ENCODE data around the gene YWHAE.
"Not testable (repeated sequence)": the region's sequence is repeated elsewhere in the genome, so short reads cannot be mapped to it uniquely, and the experiment has no call there.

The YWHAE gene

DNA sequence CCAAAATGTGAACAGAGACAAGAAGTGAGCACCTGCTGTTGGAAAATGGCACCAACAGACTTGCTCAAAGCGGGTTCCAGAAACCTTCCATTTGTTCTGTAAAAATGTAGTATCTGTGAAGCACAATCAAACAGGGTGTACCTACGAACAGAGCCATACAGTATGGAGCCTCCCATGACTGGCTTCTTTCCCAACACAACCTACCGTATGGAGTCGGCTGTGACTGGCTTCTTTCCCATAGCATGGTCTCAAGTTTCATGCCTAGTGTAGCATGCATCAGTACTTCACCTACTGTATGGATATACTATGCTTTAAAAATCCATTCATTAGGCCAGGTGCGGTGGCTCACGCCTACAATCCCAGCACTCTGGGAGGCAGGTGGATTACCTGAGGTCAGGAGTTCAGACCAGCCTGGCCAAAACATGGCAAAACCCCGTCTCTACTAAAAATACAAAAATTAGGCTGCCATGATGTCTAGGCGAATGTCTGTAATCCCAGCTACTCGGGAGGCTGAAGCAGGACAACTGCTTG lies 26.2 kb downstream of the YWHAE start:
- DNase-seq: no peak

DNA sequence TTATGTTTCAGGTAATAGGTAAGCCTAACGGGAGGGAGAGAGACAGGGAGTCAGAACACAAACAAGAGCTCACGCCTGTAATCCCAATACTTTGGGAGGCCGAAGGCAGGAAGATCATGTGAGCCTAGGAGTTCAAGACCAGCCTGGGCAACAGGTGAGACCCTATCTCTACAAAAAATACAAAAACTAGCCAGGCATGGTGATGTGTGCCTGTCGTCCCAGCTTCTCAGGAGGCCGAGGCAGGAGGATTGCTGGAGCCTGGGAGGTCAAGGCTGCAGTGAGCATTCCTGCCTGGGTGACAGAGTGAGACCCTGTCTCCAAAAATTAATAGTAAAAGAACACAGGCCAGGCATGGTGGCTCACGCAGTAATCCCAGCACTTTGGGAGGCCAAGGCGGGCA lies 27.4 kb downstream of the YWHAE start:
- no peak for DNase-seq

- no peak for DNase-seq
Observed at GRCh38 chr17:1371893-1372590, 28.0 kb downstream of the YWHAE start.

DNA sequence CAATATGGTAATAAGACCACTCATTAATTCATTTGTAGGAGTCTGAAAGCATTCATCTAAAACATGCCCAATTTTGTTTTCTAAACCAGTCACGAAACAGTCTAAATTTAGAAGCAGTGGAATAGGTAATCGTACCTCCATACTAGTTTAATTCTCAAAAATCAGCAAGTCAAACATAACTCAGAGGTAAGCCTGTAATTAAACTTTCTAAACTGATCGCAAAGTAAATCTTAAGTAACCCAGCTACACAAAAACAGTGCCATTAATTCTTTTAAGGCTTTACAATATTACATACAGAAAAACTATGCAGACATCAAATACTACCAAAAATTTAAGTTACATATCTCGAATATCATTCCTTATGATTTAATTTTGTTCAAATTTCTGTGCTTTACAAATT lies 31.4 kb downstream of the YWHAE start:
- DNase-seq: no peak

DNA sequence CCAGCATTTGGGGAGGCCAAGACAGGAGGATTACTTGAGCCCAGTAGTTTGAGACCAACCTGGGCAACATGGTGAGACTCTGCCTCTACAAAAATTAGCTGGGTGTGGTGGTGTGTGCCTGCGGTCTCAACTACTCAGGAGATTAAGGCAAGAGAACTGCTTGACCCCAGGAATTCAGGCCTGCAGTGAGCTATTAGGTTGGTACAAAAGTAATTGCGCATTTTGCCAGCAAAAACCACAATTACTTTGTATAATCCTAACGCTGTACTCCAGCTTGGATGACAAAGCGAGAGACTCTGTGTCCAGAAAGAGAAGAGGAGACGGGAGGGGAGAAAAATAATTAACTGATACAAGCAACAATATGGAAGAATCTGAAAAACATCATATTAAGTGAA lies 32.7 kb downstream of the YWHAE start:
- no peak for DNase-seq

DNA sequence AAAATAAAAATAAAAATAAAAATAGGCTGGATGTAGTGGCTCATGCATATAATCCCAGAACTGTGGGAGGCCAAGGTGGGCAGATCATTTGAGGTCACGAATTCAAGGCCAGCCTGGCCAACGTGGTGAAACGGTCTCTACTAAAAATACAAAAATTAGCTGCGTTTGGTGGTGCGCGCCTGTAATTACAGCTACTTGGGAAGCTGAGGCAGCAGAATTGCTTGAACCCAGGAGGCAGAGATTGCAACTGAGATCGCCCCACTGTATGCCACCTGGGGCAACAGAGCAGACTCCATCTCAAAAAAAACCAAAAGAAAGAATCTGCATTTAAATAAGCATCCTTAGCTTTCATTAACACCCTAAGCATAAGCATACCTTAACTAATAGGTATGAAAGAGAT lies 33.8 kb downstream of the YWHAE start:
- DNase-seq: no peak

DNA sequence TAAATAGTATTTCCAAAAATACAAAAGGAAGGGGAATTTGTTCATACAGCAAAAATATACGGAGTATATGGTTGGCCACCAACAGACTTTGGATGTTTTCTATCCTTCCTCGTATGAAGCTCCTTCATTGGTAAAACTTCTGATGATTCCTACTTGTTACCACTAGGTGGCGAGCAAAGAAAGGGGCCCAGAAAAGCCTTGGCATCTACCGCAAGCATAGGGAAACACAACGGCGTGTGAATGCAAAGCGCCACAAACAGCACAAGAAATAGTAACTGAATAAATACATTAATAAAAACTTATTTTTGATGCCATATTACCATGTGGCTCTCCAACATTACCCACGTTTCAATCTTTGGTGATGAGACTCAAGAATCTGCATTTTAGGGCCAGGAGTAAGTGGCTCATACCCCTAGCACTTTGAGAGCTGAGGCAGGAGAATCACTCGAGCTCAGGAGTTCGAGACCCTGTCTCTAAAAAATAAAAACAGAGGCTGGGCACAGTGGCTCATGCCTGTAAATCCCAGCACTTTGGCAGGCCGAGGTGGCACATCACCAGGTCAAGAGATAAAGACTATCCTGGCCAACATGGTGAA lies 34.5 kb downstream of the YWHAE start:
- peak; percentile 90 for DNase-seq

GRCh38 chr17:1362964-1363363 lies 37.1 kb downstream of the YWHAE start:
- no peak for DNase-seq

DNA sequence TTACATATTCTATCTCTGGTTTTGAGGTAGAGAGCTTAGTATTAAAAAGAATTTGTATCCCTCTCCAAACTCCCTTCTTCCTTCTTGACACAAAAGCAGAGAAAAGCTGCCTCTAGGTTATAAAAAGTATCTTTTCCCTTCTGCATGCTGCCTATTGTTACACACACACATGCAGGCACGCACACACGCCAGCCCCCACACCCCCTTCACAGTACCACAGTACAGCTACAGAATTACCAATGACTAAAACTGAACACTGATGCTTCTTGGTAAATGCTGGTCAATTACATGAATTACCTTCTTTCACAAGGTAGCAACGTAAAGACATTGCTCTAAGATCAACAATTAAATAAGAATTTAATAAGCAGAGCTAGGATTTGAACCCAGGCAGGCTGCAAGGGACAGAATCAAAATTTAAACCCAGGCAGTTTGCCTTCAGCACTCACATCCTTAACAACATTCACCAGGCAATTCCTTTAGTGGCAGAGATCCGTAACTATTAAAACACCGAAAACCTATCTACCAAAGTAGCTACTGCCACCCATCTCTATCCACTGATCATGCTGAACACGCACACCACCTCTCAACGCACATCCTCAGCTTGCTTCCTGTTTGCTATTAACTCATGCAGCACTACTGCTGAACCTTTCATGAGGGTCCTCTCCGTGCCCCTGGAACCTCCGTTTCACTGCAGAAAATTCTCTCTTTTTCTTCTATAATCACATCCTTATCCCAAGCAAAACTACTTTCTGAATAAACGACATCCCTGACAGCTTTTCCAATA lies 37.8 kb downstream of the YWHAE start:
- DNase-seq: no peak

DNA sequence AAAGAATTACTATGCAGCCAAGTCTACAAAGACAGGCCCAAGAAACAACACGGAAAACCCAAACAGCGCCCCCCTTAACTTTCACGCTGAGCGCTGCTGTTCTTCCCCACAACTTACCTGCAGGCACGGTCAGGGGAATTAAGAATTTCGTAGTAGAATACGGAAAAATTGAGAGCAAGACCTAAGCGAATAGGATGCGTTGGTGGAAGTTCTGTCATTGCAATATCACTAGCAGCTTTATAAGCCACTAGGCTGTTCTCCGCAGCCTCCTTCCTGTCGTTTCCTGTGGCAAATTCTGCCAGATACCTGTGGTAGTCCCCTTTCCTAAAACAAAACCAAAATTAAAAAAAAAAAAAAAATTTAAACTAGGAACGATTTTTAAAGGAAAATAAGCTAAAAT lies 39.0 kb downstream of the YWHAE start:
- DNase-seq: no peak

DNA sequence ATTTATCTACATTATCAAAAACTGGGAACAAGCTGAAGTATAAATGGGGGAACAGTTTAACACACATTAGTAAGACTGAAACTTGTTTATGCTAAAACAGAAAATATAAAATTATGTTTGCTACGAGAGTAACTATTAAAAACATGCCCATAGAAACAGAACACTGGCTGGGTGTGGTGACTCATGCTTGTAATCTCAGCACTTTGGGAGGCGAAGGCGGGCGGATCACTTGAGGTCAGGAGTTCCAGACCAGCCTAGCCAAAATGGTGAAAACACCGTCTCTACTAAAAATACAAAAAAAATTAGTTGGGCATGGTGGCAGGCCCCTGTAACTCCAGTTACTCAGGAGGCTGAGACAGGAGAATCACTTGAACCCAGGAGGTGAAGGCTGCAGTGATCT lies 39.7 kb downstream of the YWHAE start:
- not testable (repeated sequence) for DNase-seq

- DNase-seq: no peak
Observed at GRCh38 chr17:1354030-1354429, 46.0 kb downstream of the YWHAE start.

DNA sequence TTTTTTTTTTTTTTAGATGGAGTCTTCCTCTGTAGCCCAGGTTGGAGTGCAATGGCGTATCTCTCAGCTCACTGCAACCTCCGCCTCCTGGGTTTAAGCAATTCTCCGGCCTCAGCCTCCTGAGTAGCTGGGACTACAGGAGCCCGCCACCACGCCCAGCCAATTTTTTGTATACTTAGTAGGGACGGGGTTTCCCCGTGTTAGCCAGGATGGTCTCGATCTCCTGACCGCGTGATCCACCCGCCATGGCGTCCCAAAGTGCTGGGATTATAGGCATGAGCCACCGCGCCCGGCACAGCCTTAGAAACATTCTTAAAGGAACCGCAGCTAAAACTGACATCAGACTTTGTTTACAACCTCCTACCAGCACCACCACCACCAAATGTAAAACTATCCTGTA lies 47.5 kb downstream of the YWHAE start:
- not testable (repeated sequence) for DNase-seq

GRCh38 chr17:1351971-1352370 lies 48.1 kb downstream of the YWHAE start:
- DNase-seq: no peak

DNA sequence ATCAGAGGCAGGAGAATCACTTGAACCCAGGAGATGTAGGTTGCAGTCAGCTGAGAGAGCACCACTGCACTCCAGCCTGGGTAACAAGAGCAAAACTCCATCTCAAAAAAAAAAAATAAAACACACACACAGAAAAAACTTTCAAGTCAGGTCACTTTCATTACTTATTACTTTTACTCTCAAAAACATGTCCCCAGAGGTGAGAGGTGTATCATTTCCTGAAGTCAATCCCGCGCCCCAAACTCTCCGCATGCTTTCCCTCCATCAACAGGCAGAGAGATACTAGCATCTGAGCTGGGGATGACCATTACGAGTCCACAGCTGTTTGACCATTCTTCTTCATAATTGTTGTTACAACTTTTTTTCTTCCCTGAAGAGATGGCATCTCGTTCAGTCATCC lies 48.7 kb downstream of the YWHAE start:
- no peak for DNase-seq

DNA sequence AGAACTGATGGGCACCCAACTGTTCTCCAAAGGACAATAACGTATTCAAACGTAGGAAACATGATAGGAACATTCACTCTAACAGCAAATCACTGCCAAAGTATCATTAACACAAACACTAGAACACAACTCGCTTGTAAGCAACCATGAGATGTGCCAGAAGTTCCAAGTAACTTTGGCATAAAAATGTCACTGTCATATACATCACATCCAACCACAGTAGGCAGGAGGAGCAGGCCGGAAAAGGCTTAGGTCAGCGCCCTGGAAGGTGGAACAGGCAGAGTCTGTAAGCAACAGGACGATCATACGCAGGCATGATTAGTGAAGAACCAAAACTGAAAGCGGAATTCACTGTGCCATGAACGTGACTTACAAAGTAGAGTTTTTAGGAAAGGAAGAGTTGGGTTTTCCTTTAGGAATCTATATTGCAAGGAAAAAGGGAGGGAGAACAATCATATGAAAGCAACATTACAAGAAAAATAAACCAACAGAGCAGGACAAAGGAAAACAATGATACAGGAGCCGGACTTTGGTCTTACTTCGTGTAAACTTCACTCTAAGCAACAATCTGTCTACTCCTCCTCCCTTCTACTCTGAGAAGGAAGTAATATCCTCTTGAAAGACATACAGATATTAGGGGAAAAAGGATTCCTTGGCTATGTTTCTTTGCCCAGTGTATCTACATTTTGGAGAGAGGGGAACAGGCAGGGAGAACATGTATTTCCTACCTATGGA lies 52.3 kb downstream of the YWHAE start:
- DNase-seq: no peak

DNA sequence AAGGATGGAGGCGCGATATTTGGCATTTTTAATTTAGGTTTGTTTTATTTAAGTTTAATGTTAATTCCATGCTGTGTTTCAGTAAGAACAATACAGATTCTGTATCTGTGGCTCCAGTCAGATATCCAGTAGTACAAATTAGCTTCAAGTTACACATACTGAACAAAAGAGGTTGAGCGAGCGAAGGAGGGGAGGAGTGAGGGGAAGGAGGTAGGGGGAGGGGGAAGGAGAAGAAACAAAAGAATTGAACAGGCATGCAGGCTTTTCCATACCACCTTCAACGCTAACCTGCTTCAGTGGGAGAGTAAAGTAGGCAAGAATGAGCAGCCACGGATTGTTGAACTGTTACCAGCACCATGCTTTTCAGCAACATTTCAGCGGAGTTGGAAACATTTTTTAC lies 55.5 kb downstream of the YWHAE start:
- no peak for DNase-seq

DNA sequence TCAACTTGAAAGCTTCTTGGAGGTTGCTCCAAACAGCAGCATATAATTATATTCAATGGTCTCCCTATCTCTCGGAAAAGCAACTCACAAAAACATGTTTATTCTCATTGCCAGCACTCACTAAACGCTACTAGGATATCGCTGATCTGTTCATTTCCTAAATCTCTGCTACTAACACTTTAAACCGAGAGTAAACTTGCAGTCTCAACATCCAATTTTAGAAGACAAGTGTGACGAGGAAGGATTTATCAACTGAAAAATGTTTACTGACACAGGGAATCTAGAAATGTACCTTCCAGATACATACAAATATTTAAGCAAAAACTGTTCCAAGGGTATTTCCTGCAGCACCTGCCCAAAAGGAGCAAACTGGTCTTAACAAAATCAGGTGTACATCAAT lies 56.5 kb downstream of the YWHAE start:
- DNase-seq: no peak

DNA sequence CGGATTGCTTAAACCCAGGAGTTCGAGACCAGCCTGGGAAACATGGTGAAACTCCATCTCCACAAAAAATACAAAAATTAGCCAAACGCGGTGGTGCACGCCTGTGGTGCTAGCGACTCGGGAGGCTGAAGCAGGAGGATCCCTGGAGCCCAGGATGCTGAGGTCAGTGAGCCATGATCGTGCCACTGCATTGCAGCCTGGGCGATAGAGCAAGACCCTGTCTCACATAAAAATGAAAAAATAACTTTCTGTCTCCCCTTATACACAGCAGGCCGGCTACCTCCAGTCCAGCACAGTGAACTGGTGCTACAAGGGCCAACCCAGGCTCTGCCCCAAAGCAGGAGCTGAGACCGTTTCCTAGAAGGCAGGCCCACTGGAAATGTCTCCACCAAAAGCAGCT lies 59.7 kb downstream of the YWHAE start:
- no peak for DNase-seq

DNA sequence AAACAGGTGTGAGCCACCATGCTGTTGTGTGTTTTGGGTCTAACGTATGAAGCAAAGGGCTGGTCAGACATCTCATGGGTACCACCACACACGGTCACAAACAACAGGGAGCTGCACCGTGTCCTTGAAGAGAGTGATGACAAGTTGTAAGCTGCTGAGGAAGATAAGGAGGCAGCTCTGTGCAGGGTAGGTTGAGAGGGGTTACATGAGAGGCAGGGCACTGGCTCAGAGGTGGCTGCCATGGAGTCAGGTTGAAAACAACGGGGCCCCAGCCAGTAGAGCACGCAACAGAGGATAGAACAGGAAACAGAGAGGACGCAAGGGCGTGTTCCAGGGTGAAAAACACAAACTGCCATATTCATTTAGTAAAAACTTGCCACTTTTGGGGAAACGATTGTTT lies 68.3 kb downstream of the YWHAE start:
- DNase-seq: no peak

DNA sequence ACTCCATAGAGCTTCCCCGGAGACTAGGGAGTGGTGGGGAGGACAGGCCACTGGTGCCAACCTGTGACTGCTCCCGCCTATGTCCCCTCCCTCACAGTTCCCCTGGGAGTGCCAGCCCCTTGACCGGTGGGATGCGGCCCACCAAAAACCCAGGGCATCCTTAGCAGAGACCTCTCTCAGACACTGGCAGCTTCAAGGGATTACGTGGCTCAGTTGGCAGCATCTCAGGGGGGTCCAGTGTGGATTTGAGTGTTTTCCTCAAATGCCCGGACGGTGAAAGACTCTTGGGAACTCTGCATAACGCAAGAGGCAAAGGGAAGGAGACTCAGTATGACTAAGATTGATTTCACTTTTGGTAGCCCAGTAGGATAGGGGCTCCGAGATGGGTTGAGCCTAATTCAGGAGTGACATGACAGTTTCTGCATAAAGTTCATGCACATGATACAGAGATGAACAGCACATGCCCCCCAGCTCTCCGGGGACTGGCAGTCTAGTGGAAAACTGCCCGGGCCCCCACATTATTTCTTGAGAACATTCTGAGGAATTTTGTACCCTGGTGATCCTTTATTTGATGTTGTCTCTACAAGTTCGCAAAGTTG lies 70.2 kb downstream of the YWHAE start:
- no peak for DNase-seq

GRCh38 chr17:1328437-1328836 lies 71.6 kb downstream of the YWHAE start:
- no peak for DNase-seq

DNA sequence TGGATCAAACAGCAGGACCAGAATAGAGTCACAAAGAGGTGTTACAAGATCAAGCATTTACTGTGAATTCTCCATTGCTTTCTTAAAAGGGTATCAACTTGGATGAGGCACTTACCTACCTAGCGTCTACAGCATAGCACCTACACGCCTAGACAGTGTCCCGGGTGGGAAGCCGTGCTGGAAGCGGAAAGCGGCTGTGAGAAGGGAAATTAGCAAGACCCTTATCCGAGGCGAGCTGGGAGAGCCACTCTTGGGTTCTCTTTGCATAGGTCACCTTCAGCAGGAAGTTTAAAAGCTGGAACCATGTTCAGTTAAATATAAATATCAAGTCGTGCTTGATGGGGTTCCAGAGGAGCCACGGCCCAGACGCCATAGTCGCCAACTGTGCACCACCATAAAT lies 74.3 kb downstream of the YWHAE start:
- DNase-seq: no peak

Data from NCI-H82 (cell line).